Activated naive CD8-positive, alpha-beta T cell treated with anti-CD3 and anti-CD28 coated beads, Interleukin-2, amount 50 U/mL, for 24 hours (primary cell): Measurements from ENCODE around the gene SLC11A2.

Source experiments
- ATAC-seq: fragments of 150-1000 bp; cut with Tn5 transposase; one replicate; pipeline ENCODE4 v1.10.0; 2021
- DNase-seq: peaks from one replicate; pipeline ENCODE4 v3.0.0; 2021
- H3K27ac Mint-ChIP-seq: one replicate; pipeline ENCODE4 v1.8.0; 2021; ENCODE audit warnings: mild to moderate bottlenecking, mixed read lengths
- H3K27me3 Mint-ChIP-seq: one replicate; pipeline ENCODE4 v1.8.0; 2021; ENCODE audit warnings: mixed read lengths
- H3K36me3 Mint-ChIP-seq: one replicate; pipeline ENCODE4 v1.8.0; 2021; ENCODE audit warnings: low read depth, mixed read lengths
- H3K4me1 Mint-ChIP-seq: one replicate; pipeline ENCODE4 v1.8.0; 2021; ENCODE audit warnings: mixed read lengths
- H3K4me3 Mint-ChIP-seq: one replicate; pipeline ENCODE4 v1.8.0; 2021; ENCODE audit warnings: mild to moderate bottlenecking, moderate library complexity, mixed read lengths
- H3K9me3 Mint-ChIP-seq: one replicate; pipeline ENCODE4 v1.8.0; 2021; ENCODE audit warnings: mixed read lengths

The SLC11A2 gene

GRCh38 chr12:51025836-51026638, at the start of gene SLC11A2:
Gene SLC11A2, minus strand, starts transcription at chr12:51026384. Its CDS starts 15,656 bp downstream, at chr12:51010728.
- Mint-ChIP-seq H3K36me3 (peaks cover 2% of the 10 kb centered on the region), H3K27ac (peak within 1 kb of the TSS; percentile 93), H3K4me1 (peaks cover 56% of the 10 kb centered on the region), H3K4me3 (peak within 1 kb of the TSS; percentile 86), H3K9me3 (no peaks in the 10 kb centered on the region), H3K27me3 (no peaks in the 10 kb centered on the region)
- peak; percentile 88 for ATAC-seq
- DNase-seq: peak; percentile 93

- no peaks in the 10 kb centered on the region for H3K9me3 Mint-ChIP-seq
- H3K27me3 Mint-ChIP-seq: no peaks in the 10 kb centered on the region
- H3K4me3 Mint-ChIP-seq: no peak overlapping the region
- H3K4me1 Mint-ChIP-seq: peaks cover 12% of the 10 kb centered on the region
- peaks cover 17% of the 10 kb centered on the region for H3K36me3 Mint-ChIP-seq
- DNase-seq (no peak), ATAC-seq (no peak)
- no peak overlapping the region for H3K27ac Mint-ChIP-seq
Observed at GRCh38 chr12:51075390-51075789, 49.2 kb upstream of the SLC11A2 start.

- peaks cover 16% of the 10 kb centered on the region for H3K36me3 Mint-ChIP-seq
- H3K4me1 Mint-ChIP-seq: peaks cover 15% of the 10 kb centered on the region
- no peak overlapping the region for H3K27ac Mint-ChIP-seq
- no peak overlapping the region for H3K4me3 Mint-ChIP-seq
- DNase-seq (no peak), ATAC-seq (no peak)
- H3K27me3 Mint-ChIP-seq: no peaks in the 10 kb centered on the region
- H3K9me3 Mint-ChIP-seq: no peaks in the 10 kb centered on the region
Observed at GRCh38 chr12:51071663-51072062, 45.5 kb upstream of the SLC11A2 start.

GRCh38 chr12:51070004-51070403, 43.8 kb upstream of the SLC11A2 start:
- Mint-ChIP-seq H3K4me3 (no peak overlapping the region), H3K27ac (peak overlapping the region; percentile 31)

GRCh38 chr12:51067771-51068170, 41.6 kb upstream of the SLC11A2 start:
- Mint-ChIP-seq H3K4me1 (peaks cover 6% of the 10 kb centered on the region), H3K27me3 (no peaks in the 10 kb centered on the region), H3K9me3 (no peaks in the 10 kb centered on the region), H3K4me3 (no peak overlapping the region), H3K27ac (no peak overlapping the region), H3K36me3 (peaks cover 11% of the 10 kb centered on the region)
- no peak for ATAC-seq
- no peak for DNase-seq

More at GRCh38 chr12:51070004-51070403, 43.8 kb upstream of the SLC11A2 start:
- ATAC-seq (no peak), DNase-seq (no peak)
- Mint-ChIP-seq H3K27me3 (no peaks in the 10 kb centered on the region), H3K36me3 (peaks cover 19% of the 10 kb centered on the region), H3K4me1 (peaks cover 6% of the 10 kb centered on the region), H3K9me3 (no peaks in the 10 kb centered on the region)

- no peak for ATAC-seq
- H3K9me3 Mint-ChIP-seq: no peaks in the 10 kb centered on the region
- peaks cover 11% of the 10 kb centered on the region for H3K36me3 Mint-ChIP-seq
- no peak for DNase-seq
- H3K27me3 Mint-ChIP-seq: no peaks in the 10 kb centered on the region
- no peak overlapping the region for H3K4me3 Mint-ChIP-seq
- no peak overlapping the region for H3K27ac Mint-ChIP-seq
- peaks cover 6% of the 10 kb centered on the region for H3K4me1 Mint-ChIP-seq
Observed at GRCh38 chr12:51067229-51067628, 41.0 kb upstream of the SLC11A2 start.

- no peak overlapping the region for H3K4me3 Mint-ChIP-seq
- no peaks in the 10 kb centered on the region for H3K9me3 Mint-ChIP-seq
- ATAC-seq (no peak), DNase-seq (no peak)
- H3K4me1 Mint-ChIP-seq: peaks cover 6% of the 10 kb centered on the region
- H3K36me3 Mint-ChIP-seq: peaks cover 9% of the 10 kb centered on the region
- H3K27me3 Mint-ChIP-seq: no peaks in the 10 kb centered on the region
- no peak overlapping the region for H3K27ac Mint-ChIP-seq
Observed at GRCh38 chr12:51065530-51065929, 39.3 kb upstream of the SLC11A2 start.

- DNase-seq (no peak), ATAC-seq (no peak)
- Mint-ChIP-seq H3K36me3 (peaks cover 26% of the 10 kb centered on the region), H3K4me1 (peaks cover 4% of the 10 kb centered on the region), H3K9me3 (no peaks in the 10 kb centered on the region), H3K27ac (no peak overlapping the region), H3K4me3 (no peak overlapping the region), H3K27me3 (no peaks in the 10 kb centered on the region)
Observed at GRCh38 chr12:51062631-51063397, 36.6 kb upstream of the SLC11A2 start.

GRCh38 chr12:51059086-51059485, 32.9 kb upstream of the SLC11A2 start:
- no peak overlapping the region for H3K27ac Mint-ChIP-seq
- no peaks in the 10 kb centered on the region for H3K4me1 Mint-ChIP-seq
- no peak for ATAC-seq
- H3K36me3 Mint-ChIP-seq: peaks cover 42% of the 10 kb centered on the region
- H3K4me3 Mint-ChIP-seq: no peak overlapping the region
- no peaks in the 10 kb centered on the region for H3K9me3 Mint-ChIP-seq
- no peak for DNase-seq
- H3K27me3 Mint-ChIP-seq: no peaks in the 10 kb centered on the region

GRCh38 chr12:51056242-51056641, 30.1 kb upstream of the SLC11A2 start:
- Mint-ChIP-seq H3K36me3 (peaks cover 56% of the 10 kb centered on the region), H3K27me3 (no peaks in the 10 kb centered on the region), H3K9me3 (no peaks in the 10 kb centered on the region), H3K4me1 (peaks cover 6% of the 10 kb centered on the region), H3K27ac (no peak overlapping the region), H3K4me3 (no peak overlapping the region)
- no peak for ATAC-seq
- DNase-seq: no peak

- no peaks in the 10 kb centered on the region for H3K9me3 Mint-ChIP-seq
- H3K4me3 Mint-ChIP-seq: no peak overlapping the region
- ATAC-seq: no peak
- no peak for DNase-seq
- H3K36me3 Mint-ChIP-seq: peaks cover 53% of the 10 kb centered on the region
- no peaks in the 10 kb centered on the region for H3K27me3 Mint-ChIP-seq
- peaks cover 9% of the 10 kb centered on the region for H3K4me1 Mint-ChIP-seq
- H3K27ac Mint-ChIP-seq: no peak overlapping the region
Observed at GRCh38 chr12:51055060-51055459, 28.9 kb upstream of the SLC11A2 start.

GRCh38 chr12:51051787-51052186, 25.6 kb upstream of the SLC11A2 start:
- Mint-ChIP-seq H3K27me3 (peaks cover 2% of the 10 kb centered on the region), H3K4me1 (peaks cover 35% of the 10 kb centered on the region), H3K36me3 (peaks cover 51% of the 10 kb centered on the region), H3K9me3 (no peaks in the 10 kb centered on the region), H3K27ac (peak overlapping the region; percentile 3), H3K4me3 (no peak overlapping the region)
- no peak for DNase-seq
- no peak for ATAC-seq

GRCh38 chr12:51049525-51049924, 23.3 kb upstream of the SLC11A2 start:
- Mint-ChIP-seq H3K27me3 (peaks cover 2% of the 10 kb centered on the region), H3K4me1 (peaks cover 37% of the 10 kb centered on the region), H3K36me3 (peaks cover 40% of the 10 kb centered on the region), H3K4me3 (peak overlapping the region; percentile 100), H3K9me3 (no peaks in the 10 kb centered on the region), H3K27ac (peak overlapping the region; percentile 98)
- ATAC-seq (no peak), DNase-seq (no peak)

GRCh38 chr12:51048661-51049251, 22.6 kb upstream of the SLC11A2 start:
- H3K4me3 Mint-ChIP-seq: peak overlapping the region; percentile 100
- H3K9me3 Mint-ChIP-seq: no peaks in the 10 kb centered on the region
- H3K27ac Mint-ChIP-seq: peak overlapping the region; percentile 98
- peaks cover 2% of the 10 kb centered on the region for H3K27me3 Mint-ChIP-seq
- ATAC-seq (no peak), DNase-seq (no peak)
- peaks cover 37% of the 10 kb centered on the region for H3K4me1 Mint-ChIP-seq
- peaks cover 35% of the 10 kb centered on the region for H3K36me3 Mint-ChIP-seq
